Globus pallidus (tissue), 1 donor: Measurements from ENCODE around the gene LINGO1.

Experiments used
- DNase-seq: peaks from one replicate; pipeline ENCODE4 v3.0.0-alpha.2; 2015; ENCODE audit warnings: low spot score

Gene LINGO1

DNA sequence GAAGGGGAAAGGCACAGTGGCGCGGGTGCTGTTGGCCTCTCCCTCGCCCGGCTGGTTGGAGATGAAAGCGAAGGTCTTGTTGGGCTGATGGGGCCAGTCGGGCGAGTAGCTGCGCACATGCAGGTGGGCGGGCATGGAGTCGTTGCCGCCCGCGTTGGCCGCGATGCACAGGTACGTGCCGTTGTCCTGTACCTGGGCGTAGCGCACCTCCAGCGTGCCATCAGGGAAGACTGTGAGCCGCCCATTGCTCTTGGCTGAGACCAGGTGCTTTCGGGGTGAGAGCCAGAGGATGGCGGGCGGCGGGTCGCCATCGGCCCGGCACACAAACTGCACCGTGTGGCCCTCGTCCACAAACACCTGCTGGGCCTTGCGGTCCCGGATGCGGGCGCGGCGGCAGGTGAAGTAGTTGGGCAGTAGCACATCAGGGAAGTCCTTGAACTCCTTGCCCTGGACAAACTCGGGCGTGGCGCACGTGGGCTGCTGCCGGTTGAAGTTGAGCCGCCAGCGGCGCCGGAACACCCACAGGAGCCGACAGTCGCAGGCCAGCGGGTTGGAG, 18.4 kb downstream of the LINGO1 start:
- no peak for DNase-seq

DNA sequence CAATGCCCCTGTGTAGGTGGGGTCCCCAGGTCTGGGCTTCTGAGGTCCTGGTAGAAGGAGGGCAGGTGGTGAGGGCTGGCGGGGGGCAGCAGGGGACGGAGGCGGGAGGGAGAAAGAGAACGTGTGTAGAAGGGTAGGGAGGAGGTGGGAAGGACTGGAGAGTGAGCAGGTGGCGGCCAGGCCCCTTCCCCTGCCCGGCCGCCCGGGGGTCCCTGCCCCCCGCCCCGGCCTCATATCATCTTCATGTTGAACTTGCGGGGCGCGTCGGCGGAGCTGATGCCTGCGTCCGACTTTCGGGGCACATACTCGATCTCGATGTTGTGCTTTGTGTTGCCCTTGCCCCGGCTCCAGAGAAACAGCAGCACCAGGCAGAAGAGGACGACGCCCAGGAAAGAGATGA, 18.9 kb downstream of the LINGO1 start:
- DNase-seq = no peak

GRCh38 chr15:77612958-77613601, 19.6 kb downstream of the LINGO1 start:
- no peak for DNase-seq

DNA sequence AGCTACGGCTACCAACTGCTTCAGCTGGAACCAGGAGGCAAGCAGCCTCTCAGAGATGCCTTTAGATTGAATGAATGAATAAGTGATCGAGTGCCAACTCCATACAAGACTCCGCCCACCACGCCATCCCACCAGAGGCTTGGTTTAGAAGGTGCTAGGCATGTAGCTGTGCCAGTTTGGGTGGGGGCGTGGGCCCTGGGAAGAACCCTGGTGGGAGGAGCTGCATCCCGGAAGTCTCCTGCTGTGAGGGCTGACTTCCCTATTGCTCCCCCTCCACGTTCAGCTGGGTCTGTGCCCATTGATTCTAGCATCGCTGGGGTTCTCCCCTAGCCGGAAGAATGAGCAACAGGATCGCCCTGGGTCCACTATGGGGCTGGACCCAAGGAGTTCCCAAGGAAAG, 20.9 kb downstream of the LINGO1 start:
- no peak for DNase-seq

DNA sequence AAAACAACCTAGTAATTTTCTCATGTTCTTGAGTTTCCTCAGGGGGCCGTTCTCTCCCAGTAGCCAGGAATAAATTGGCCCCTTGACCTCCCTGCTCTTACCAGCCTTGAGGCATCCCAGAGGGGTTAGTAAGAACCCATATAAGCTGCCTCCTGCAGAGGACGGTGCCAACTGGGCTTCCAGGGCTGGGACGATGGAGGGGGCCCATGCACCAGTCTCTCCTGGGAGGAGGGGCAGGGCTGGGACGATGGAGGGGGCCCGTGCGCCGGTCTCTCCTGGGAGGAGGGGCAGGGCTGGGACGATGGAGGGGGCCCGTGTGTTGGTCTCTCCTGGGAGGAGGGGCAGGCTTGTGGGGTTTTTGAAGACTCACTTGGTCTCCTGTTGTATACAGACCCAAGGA, 22.0 kb downstream of the LINGO1 start:
- DNase-seq = no peak

DNA sequence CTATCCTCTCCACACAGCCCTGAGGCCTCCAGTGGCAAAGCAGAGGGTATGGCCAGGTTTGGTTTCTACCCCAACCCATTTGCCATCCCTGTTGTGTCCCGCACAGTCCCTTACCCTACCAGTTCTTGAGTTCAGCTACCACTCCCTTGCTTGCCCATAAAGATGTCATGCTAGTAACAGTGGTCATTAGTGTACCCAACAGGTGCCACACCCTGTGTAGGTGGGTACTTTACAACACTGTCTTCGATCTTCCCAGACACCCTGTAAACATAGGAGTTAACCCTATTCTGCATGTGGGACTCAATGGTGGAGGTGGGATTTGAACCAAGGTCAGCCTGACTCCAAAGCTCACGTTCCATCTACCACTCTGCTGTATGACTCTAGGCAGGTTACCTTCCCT, 23.2 kb downstream of the LINGO1 start:
- DNase-seq = no peak

- DNase-seq = no peak
Measured at GRCh38 chr15:77608774-77609173, 23.9 kb downstream of the LINGO1 start.

- DNase-seq = peak; percentile 78
Measured at GRCh38 chr15:77607894-77608261, 24.8 kb downstream of the LINGO1 start.

GRCh38 chr15:77607111-77607893, 25.4 kb downstream of the LINGO1 start:
- peak; percentile 33 for DNase-seq

- no peak for DNase-seq
Measured at GRCh38 chr15:77606142-77607034, 26.3 kb downstream of the LINGO1 start.

GRCh38 chr15:77605547-77605946, 27.2 kb downstream of the LINGO1 start:
- DNase-seq = no peak

DNA sequence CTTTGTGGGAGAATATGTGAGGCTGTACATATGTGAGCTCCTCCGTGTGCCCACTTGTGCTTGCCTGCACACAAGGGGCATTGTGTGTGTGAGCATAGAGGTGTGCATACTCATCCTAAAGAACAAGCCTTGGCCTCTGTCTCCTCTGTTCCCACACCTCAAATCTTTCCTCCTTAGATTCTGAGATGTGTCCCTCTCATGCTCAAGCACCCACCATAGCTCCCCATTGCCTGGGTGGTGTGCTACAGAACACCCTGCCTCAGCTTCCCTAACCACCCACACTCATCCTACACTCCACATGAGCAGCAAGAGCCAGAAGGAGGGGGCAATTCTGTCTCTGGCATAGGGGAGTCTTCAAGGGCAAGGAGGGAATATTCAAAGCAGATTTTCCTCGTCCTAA, 27.7 kb downstream of the LINGO1 start:
- DNase-seq = no peak

DNA sequence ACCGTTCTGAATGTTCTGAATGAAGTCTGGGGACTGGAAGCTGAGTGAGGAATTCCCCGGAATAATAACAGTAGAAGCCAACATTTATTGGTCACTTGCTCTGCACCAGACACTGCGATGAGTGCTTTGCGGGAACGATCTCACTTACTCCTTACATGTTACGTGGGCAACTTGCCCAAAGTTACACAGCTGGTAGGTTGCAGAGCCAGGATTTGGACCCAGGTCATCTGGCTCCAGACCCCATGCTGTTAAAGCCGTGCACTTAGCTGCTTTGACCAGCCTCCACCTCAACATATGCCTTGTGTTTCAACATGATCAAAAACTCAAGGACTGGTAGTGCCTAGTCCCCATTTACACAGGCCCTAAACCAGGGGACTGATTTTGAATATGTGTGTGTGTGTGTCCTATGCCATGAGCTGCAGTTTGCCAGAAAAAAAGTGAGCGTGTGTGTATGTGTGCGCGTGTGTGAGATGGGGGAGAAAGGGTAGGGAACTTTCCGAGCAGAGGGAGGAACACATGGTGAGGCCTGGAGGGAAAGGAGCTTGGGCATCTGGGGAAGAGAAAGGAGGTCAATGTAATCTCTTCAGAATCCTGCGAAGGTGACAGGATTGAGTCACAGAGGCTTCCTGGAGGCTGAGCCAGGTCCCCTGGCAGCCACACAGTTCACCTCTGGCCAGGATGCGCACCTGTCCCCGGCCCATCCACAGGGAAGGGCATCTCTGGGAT, 28.9 kb downstream of the LINGO1 start:
- DNase-seq = no peak

- DNase-seq = no peak
Measured at GRCh38 chr15:77602800-77603199, 29.9 kb downstream of the LINGO1 start.

GRCh38 chr15:77599899-77600298, 32.8 kb downstream of the LINGO1 start:
- peak; percentile 79 for DNase-seq

GRCh38 chr15:77599357-77599756, 33.4 kb downstream of the LINGO1 start:
- DNase-seq = no peak

DNA sequence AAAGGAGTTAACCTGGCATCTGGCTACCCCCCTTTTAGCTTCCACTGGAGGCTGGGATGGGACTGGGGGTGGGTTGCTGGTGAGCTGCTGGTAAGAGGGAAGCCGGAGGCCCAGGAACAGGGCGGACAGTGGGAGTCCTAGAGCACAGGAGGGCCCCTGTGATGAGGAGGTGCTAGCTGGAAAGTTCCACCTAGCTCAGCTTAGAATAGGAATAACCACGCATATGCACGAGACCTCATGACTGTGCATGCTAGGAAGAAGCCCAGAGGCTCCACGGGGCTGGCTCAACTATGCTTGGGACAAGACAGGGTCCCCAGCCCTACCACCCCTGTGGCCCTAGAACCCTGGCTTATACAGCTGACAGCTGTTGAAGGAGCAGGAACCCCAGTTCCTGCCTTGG, 34.1 kb downstream of the LINGO1 start:
- DNase-seq = no peak

DNA sequence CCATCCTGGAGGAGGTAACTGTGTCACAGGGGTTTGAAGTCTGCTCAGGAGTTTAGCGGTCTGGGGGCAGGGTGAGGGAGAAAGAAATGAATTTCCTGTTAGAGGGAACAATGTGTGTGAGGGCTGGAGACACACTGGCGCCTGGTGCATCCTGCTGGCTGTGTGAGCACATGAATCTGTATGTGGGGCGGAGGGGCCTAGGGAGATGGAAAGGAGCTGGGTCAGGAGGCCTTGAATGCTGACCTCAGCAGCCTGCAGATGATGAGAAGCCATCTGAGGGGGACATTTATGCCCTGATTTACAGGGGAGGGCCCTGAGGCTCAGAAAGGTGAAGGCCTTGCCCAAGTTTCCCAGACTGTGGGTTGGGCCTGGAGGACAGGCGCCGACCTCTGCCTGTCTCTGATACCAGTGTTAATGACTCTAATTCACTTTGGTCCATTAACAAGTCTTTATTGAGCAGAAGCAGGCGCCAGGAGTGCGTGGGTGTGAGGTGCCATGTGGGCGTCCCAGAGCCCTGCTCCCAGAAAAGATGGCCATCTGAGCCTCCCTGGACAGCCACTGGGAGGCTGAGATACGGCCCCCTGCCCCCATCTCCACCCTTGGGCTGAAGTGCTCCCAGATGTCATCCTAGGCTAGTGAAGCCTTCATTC, 34.8 kb downstream of the LINGO1 start:
- DNase-seq = no peak

GRCh38 chr15:77596821-77597803, 35.6 kb downstream of the LINGO1 start:
- no peak for DNase-seq

DNA sequence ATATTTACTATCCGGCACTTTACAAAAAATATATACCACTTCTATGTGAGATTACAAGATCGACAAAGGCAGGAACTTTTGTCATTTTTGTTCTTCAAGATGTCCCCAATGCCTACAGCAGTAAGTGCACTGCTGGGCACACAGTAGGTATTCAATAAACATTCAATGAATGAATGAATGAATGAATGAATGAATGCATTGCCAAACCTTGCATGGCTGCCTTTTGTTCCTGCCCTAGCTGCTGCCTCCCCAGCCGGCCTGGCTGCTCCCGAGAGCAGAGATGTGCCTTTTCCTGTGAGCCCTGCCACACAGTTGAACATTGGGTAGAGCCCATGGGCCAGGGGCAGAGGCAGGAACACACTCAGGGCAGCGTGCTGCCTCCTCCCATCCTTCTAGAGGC, 37.5 kb downstream of the LINGO1 start:
- DNase-seq = no peak
